ES-I3 (cell line): Measurements from ENCODE around the gene XRCC3.
"Not testable (repeated sequence)": the region's sequence is repeated elsewhere in the genome, so short reads cannot be mapped to it uniquely, and the experiment has no call there.

Experiments
- H3K36me3 ChIP-seq: 2 replicates; pipeline ENCODE4 v1.6.1; 2013; ENCODE audit warnings: mild to moderate bottlenecking, low read length, control low read depth, moderate library complexity; ENCODE audit not compliant: insufficient read depth
- H3K4me1 ChIP-seq: 2 replicates; pipeline ENCODE4 v1.6.1; 2013; ENCODE audit warnings: mild to moderate bottlenecking, control low read depth, low read length; ENCODE audit not compliant: insufficient read depth
- H3K9ac ChIP-seq: 2 replicates; pipeline ENCODE4 v1.6.1; 2013; ENCODE audit warnings: low read depth, mild to moderate bottlenecking, low read length, moderate library complexity
- H3K9me3 ChIP-seq: 2 replicates; pipeline ENCODE4 v1.6.1; 2013; ENCODE audit warnings: mild to moderate bottlenecking, low read length, moderate library complexity; ENCODE audit not compliant: control insufficient read depth, insufficient read depth

XRCC3 gene

DNA sequence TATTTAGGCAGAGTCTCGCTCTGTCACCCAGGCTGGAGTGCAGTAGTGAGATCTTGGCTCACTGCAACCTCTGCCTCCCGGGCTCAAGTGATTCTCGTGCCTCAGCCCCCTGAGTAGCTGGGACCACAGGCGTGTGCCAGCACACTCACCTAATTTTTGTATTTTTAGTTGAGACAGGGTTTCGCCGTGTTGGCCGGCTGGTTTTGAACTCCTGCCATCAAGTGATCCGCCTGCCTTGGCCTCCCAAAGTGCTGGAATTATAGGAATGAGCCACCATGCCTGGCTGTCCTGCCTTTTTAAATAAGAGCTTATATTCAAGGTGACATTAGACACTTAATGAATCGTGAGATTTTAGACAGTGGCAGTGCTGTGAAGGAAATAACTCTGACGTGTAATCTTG, 61.9 kb downstream of the XRCC3 start:
- not testable (repeated sequence) for H3K9ac ChIP-seq, H3K9me3 ChIP-seq, H3K4me1 ChIP-seq
- H3K36me3 ChIP-seq, result peaks cover 22% of the 10 kb centered on the region

DNA sequence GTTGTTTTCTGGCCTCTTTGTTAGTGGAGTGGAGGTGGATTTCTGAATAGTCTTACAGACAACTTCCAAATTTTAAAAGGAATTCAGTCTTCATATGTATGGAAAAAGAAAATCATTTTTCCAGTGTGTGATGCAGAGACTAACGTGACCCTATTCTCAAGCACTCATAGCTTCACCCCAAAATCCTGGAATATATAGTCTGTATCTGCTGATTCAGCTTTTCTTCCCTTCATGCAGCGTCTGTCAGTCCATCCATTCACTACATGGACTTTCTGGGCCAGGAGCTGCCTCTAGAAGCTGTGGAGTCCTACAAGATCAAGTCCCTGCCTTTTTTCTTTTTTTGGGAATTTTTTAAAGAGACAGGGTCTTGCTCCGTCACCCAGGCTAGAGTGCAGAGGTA, 62.4 kb downstream of the XRCC3 start:
- Histone ChIP-seq H3K9me3 (no peaks in the 10 kb centered on the region), H3K36me3 (peaks cover 22% of the 10 kb centered on the region), H3K4me1 (no peaks in the 10 kb centered on the region), H3K9ac (no peak overlapping the region)

DNA sequence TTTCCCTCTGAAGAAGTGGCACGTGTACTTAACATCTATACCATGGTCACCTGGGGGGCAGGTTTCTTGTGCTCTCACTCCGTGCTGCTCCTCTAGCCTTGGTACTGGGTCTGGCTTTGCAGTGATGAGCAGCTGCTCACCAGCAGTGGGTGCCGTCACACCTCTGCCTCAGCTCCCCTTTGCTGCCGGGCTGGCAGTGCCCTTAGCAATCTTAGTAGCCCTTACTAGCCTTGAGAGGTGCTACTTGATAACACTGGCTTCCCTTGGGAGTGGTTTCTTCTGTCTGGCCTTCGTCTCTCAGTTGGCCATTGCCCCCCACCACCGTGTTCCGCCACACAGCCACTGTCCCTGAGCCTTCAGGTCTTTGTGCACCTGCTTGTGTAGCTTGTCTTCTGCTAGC, 63.7 kb downstream of the XRCC3 start:
- Histone ChIP-seq H3K9ac (no peak overlapping the region), H3K4me1 (no peaks in the 10 kb centered on the region), H3K36me3 (peaks cover 14% of the 10 kb centered on the region), H3K9me3 (no peaks in the 10 kb centered on the region)

DNA sequence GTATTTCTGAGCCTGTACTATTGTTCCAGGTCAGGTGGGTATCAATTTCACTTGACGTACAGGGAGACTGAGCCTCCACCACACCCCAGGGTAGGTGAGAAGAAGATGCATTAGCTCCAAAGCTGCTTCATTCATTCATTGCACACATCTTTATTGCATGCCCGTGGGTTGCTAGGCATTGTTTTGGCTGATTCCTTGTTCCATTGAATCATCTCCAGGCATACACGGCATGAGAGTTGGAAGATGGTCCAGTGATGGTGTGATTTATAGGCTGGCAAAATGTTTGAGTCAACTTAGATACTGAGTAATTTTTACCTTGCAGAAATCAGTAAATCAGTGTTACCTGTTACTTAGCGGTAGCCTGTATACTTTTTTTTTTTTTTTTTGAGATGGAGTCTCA, 65.0 kb downstream of the XRCC3 start:
- Histone ChIP-seq H3K9ac (no peak overlapping the region), H3K9me3 (no peaks in the 10 kb centered on the region), H3K4me1 (no peaks in the 10 kb centered on the region), H3K36me3 (peaks cover 3% of the 10 kb centered on the region)

DNA sequence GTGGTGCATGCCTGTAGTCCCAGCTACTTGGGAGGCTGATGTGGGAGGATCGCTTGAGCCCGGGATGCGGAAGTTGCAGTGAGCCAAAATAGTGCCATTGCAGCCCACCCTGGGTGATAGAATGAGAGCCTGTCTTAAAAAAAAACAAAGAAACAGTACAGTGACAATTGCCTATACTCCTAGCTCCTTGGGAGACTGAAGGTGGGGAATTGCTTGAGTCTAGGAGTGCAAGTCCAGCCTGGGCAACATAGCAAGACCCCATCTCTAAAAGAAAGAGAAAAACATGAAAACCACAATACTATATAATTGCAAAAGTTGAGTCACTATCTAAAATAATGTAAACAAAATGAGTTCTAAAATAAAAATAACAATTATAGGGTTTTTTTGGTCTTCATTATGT, 66.2 kb downstream of the XRCC3 start:
- H3K4me1 ChIP-seq, result no peaks in the 10 kb centered on the region
- no peaks in the 10 kb centered on the region for H3K9me3 ChIP-seq
- H3K9ac ChIP-seq, result no peak overlapping the region
- no peaks in the 10 kb centered on the region; the same call in 1 of the 2 replicates for H3K36me3 ChIP-seq
